WI38 (cell line): ENCODE results near the gene WDR37.

Experiments
- H3K4me3 ChIP-seq: 2 replicates; pipeline ENCODE4 v1.5.1; 2011; ENCODE audit warnings: low read depth, mild to moderate bottlenecking, control low read depth, low read length
- CTCF ChIP-seq: IDR thresholded peaks from 2 replicates; pipeline ENCODE4 v1.5.1; 2012; ENCODE audit warnings: low read depth, mild to moderate bottlenecking, control low read depth, low read length

Gene WDR37

GRCh38 chr10:1048349-1048731 is 7.8 kb upstream of the WDR37 start:
- peak overlapping the region; percentile 87 for H3K4me3 ChIP-seq
- no peak for TF ChIP-seq CTCF

DNA sequence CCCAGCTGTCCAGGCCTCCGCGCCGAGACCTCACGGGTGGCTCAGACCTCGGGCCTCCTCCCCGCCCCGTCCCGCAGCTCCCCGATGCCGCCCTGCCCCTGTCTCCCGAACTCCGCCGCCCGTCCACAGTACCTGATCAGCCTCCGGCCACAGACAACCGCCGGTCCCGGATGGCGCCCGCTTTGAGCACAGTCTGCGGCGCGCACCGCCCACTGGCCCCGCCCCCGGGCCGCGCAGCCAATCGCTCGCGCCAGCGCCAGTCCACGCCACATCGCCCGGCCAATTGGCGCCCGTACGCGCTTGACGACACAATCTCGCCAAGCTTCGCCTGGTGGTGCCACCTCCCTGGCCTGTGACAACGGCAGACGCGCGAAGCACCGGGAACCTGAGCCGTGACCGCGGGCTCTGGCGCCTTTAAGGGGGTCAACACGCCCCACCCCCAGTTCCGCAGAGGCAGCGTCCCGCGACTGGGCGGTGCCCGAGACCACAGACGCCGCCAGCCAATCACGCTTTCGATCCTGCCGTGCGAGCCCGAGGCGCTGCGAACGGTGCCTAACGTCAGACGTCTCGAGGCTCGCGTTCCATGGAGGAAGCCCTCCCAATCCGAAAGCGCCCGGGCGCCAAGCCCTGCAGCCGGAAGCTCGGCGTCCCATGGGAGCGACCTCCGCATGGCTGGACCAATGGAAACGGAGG is 7.3 kb upstream of the WDR37 start, which contains the start of gene IDI1:
TSS of gene IDI1 (minus strand) at position 388 of the 693 bp plus-strand sequence. CDS start at position 272, 116 bp downstream.
- no peak for TF ChIP-seq CTCF
- peak within 1 kb of the TSS; percentile 87 for H3K4me3 ChIP-seq

DNA sequence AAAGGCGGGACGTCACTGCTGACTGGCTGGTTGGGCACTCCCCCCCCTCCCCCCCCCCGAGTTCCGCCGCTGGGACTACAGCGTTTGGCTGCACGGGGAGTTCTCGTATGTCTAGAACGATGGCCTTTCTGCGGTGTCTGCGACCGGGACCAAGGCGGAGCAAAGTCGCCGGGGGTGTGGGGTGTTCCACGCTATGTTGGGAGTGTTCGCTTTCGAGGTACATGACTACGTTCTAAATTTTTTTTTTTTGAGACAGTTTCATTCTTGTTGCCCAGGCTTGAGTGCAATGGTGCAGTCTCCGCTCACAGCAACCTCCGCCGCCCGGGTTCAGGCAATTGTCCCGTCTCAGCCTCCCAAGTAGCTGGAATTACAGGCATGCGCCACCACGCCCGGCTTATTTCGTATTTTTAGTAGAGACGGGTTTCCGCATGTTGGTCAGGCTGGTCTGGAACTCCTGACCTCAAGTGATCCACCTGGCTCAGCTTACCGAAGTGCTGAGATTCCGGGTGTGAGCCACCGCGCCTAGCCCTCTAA is 6.7 kb upstream of the WDR37 start:
- peak overlapping the region; percentile 87 for H3K4me3 ChIP-seq
- TF ChIP-seq CTCF = no peak

DNA sequence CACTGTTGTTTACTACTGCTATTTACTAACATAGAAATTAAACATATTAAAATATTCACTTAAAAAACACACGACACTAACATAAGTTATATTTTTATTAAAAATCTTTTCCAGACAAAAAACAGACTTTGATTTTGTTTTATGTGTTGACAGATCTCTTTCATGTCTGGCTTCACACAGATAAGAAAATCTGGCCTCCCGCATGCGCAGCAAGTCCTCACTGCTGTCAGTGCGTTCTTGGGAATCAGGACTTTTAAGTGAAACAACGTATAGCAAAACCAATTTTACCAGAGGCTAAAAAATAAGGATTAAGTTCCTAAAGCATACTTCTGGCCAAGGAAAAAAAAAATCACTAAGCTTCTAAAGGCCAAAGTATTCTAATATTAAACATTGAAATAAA is 6.0 kb upstream of the WDR37 start:
- TF ChIP-seq CTCF = no peak
- peak overlapping the region; percentile 87 for H3K4me3 ChIP-seq

DNA sequence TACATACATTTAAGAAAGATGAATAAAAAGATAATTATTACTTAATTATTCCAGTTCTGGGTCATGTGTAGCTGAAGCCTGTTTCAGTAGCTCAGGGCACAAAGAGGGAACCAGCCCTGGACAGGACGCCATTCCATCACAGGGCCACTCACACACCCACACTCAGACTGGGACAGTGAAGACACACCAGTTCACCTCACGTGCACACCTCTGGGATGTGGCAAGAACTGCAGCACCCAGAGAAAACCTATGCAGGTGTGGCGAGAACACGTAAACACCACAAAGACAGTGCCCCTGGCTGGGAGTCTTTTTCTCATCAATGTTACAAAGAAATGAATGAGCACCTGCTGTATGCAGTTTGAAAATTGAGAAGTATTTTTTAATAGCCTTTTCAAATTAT is 5.6 kb upstream of the WDR37 start:
- peak overlapping the region; percentile 87 for H3K4me3 ChIP-seq

DNA sequence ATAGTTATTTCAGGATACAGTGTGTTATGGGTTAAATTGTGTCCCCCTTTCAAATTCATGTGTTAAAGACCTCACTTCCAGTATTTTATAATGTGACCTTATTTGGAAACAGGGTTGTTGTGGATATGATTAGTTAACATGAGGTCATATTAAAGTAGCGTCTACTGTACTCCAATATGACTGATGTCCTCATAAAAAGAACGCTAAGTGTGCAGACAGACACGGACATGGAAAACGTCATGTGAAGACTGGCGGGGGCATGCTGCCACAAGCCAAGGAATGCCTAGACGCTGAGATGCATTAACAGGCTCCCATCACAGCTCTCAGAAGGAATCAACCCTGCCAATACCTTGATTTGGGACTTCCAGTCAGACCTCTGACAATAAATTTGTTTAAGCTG is 1.5 kb upstream of the WDR37 start:
- TF ChIP-seq CTCF = no peak
- H3K4me3 ChIP-seq = no peak overlapping the region; the same call in 1 of the 2 replicates

More for the DNA sequence above, 5.6 kb upstream of the WDR37 start:
- TF ChIP-seq CTCF = no peak

DNA sequence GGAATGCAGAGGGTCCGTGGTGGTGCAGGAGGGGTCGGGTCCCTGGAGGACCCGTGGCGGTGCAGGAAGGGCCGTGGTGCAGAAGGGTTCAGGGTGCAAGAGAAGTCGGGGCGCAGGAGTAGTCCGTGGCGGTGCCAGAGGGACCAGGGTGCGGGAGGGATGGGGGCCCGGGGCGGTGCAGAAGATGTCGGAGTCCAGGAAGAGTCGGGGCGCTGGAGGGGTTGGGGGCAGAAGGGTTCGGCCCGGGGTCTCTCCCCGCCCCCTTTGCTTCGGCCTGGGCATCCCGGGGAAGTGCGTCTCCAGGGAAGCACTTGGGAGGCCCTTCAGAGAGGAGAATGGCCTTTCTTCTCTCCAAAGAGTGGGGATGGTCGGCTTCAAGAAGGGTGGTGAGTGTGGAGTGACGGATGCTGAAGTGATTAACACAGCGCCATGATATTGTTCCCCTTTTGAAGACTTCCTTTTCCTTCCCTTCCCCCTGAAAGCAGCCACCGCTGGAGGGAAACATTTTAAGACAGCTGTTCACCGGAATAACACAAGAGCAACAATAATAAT is 997 bp downstream of the WDR37 start:
- H3K4me3 ChIP-seq = peak overlapping the region; percentile 96
- TF ChIP-seq CTCF = no peak
